ENCODE data around the gene OXSR1.

The OXSR1 gene

GRCh38 chr3:38136777-38137614 lies 28.3 kb upstream of the OXSR1 start, which contains the start of gene ACAA1:
Gene ACAA1 (minus strand): TSS chr3:38137127. CDS start chr3:38137035, 92 bp downstream.
- peaks cover 3% of the 10 kb centered on the region for H3K36me3 Mint-ChIP-seq
- H3K9me3 Mint-ChIP-seq: no peaks in the 10 kb centered on the region
- H3K4me3 Mint-ChIP-seq: peak within 1 kb of the TSS; percentile 89
- H3K4me1 Mint-ChIP-seq: peaks cover 74% of the 10 kb centered on the region
- H3K27ac Mint-ChIP-seq: peak within 1 kb of the TSS; percentile 93
- H3K27me3 Mint-ChIP-seq: no peaks in the 10 kb centered on the region

GRCh38 chr3:38137615-38138348 lies 27.6 kb upstream of the OXSR1 start:
- Mint-ChIP-seq H3K27me3 (no peaks in the 10 kb centered on the region), H3K4me1 (peaks cover 72% of the 10 kb centered on the region), H3K27ac (peak overlapping the region; percentile 93), H3K4me3 (peak overlapping the region; percentile 89), H3K36me3 (peaks cover 6% of the 10 kb centered on the region), H3K9me3 (no peaks in the 10 kb centered on the region)

GRCh38 chr3:38138349-38139190 lies 26.8 kb upstream of the OXSR1 start, which contains the start of gene MYD88:
Gene MYD88 (plus strand): TSS chr3:38138661. CDS start chr3:38138701, 40 bp downstream.
- Mint-ChIP-seq H3K27ac (peak within 1 kb of the TSS; percentile 93), H3K9me3 (no peaks in the 10 kb centered on the region), H3K4me1 (peaks cover 65% of the 10 kb centered on the region), H3K36me3 (peaks cover 6% of the 10 kb centered on the region), H3K4me3 (peak within 1 kb of the TSS; percentile 89), H3K27me3 (no peaks in the 10 kb centered on the region)

- H3K36me3 Mint-ChIP-seq: peaks cover 6% of the 10 kb centered on the region
- H3K4me1 Mint-ChIP-seq: peaks cover 60% of the 10 kb centered on the region
- no peaks in the 10 kb centered on the region for H3K27me3 Mint-ChIP-seq
- H3K9me3 Mint-ChIP-seq: no peaks in the 10 kb centered on the region
- peak overlapping the region; percentile 93 for H3K27ac Mint-ChIP-seq
- peak overlapping the region; percentile 89 for H3K4me3 Mint-ChIP-seq
Observed at GRCh38 chr3:38139191-38139590, 26.1 kb upstream of the OXSR1 start.

GRCh38 chr3:38139652-38140051 lies 25.7 kb upstream of the OXSR1 start:
- H3K27ac Mint-ChIP-seq: peak overlapping the region; percentile 93
- H3K4me1 Mint-ChIP-seq: peaks cover 56% of the 10 kb centered on the region
- H3K4me3 Mint-ChIP-seq: peak overlapping the region; percentile 89
- no peaks in the 10 kb centered on the region for H3K9me3 Mint-ChIP-seq
- H3K36me3 Mint-ChIP-seq: peaks cover 6% of the 10 kb centered on the region
- no peaks in the 10 kb centered on the region for H3K27me3 Mint-ChIP-seq

GRCh38 chr3:38140326-38141172 lies 24.8 kb upstream of the OXSR1 start:
- peaks cover 49% of the 10 kb centered on the region for H3K4me1 Mint-ChIP-seq
- H3K27ac Mint-ChIP-seq: peak overlapping the region; percentile 12

GRCh38 chr3:38141173-38141951 lies 24.0 kb upstream of the OXSR1 start:
- H3K4me1 Mint-ChIP-seq: peaks cover 41% of the 10 kb centered on the region
- no peaks in the 10 kb centered on the region for H3K27me3 Mint-ChIP-seq
- H3K9me3 Mint-ChIP-seq: peaks cover 3% of the 10 kb centered on the region
- peak overlapping the region; percentile 39 for H3K4me3 Mint-ChIP-seq
- peak overlapping the region; percentile 82 for H3K27ac Mint-ChIP-seq
- peaks cover 8% of the 10 kb centered on the region for H3K36me3 Mint-ChIP-seq

More at GRCh38 chr3:38140326-38141172, 24.8 kb upstream of the OXSR1 start:
- Mint-ChIP-seq H3K27me3 (no peaks in the 10 kb centered on the region), H3K4me3 (peak overlapping the region; percentile 89), H3K9me3 (no peaks in the 10 kb centered on the region), H3K36me3 (peaks cover 6% of the 10 kb centered on the region)

GRCh38 chr3:38141952-38142273 lies 23.4 kb upstream of the OXSR1 start:
- H3K4me1 Mint-ChIP-seq: peaks cover 41% of the 10 kb centered on the region
- H3K36me3 Mint-ChIP-seq: peaks cover 9% of the 10 kb centered on the region
- peaks cover 9% of the 10 kb centered on the region for H3K9me3 Mint-ChIP-seq
- peak overlapping the region; percentile 39 for H3K4me3 Mint-ChIP-seq
- H3K27ac Mint-ChIP-seq: peak overlapping the region; percentile 19
- no peaks in the 10 kb centered on the region for H3K27me3 Mint-ChIP-seq

- peaks cover 35% of the 10 kb centered on the region for H3K4me1 Mint-ChIP-seq
- H3K27me3 Mint-ChIP-seq: no peaks in the 10 kb centered on the region
- peaks cover 9% of the 10 kb centered on the region for H3K36me3 Mint-ChIP-seq
- H3K9me3 Mint-ChIP-seq: peaks cover 16% of the 10 kb centered on the region
- no peak overlapping the region for H3K4me3 Mint-ChIP-seq
- no peak overlapping the region for H3K27ac Mint-ChIP-seq
Observed at GRCh38 chr3:38142959-38143358, 22.4 kb upstream of the OXSR1 start.

GRCh38 chr3:38143511-38143910 lies 21.8 kb upstream of the OXSR1 start:
- Mint-ChIP-seq H3K27ac (no peak overlapping the region), H3K4me3 (no peak overlapping the region), H3K36me3 (peaks cover 9% of the 10 kb centered on the region), H3K4me1 (peaks cover 31% of the 10 kb centered on the region), H3K9me3 (peaks cover 16% of the 10 kb centered on the region), H3K27me3 (no peaks in the 10 kb centered on the region)

- Mint-ChIP-seq H3K4me1 (peaks cover 24% of the 10 kb centered on the region), H3K4me3 (no peak overlapping the region), H3K27ac (no peak overlapping the region), H3K36me3 (peaks cover 9% of the 10 kb centered on the region), H3K27me3 (no peaks in the 10 kb centered on the region), H3K9me3 (peaks cover 16% of the 10 kb centered on the region)
Observed at GRCh38 chr3:38146504-38146903, 18.8 kb upstream of the OXSR1 start.

GRCh38 chr3:38147421-38147820 lies 17.9 kb upstream of the OXSR1 start:
- no peaks in the 10 kb centered on the region for H3K27me3 Mint-ChIP-seq
- H3K4me1 Mint-ChIP-seq: peaks cover 27% of the 10 kb centered on the region
- peaks cover 16% of the 10 kb centered on the region for H3K9me3 Mint-ChIP-seq
- H3K36me3 Mint-ChIP-seq: peaks cover 3% of the 10 kb centered on the region
- H3K4me3 Mint-ChIP-seq: no peak overlapping the region
- H3K27ac Mint-ChIP-seq: peak overlapping the region; percentile 24

- Mint-ChIP-seq H3K4me3 (no peak overlapping the region), H3K4me1 (peaks cover 31% of the 10 kb centered on the region), H3K27me3 (no peaks in the 10 kb centered on the region), H3K36me3 (peaks cover 3% of the 10 kb centered on the region), H3K9me3 (peaks cover 16% of the 10 kb centered on the region), H3K27ac (no peak overlapping the region)
Observed at GRCh38 chr3:38148311-38148882, 16.9 kb upstream of the OXSR1 start.

GRCh38 chr3:38149708-38150107 lies 15.6 kb upstream of the OXSR1 start:
- Mint-ChIP-seq H3K36me3 (peaks cover 3% of the 10 kb centered on the region), H3K27me3 (no peaks in the 10 kb centered on the region), H3K27ac (peak overlapping the region; percentile 61), H3K4me3 (no peak overlapping the region), H3K9me3 (peaks cover 16% of the 10 kb centered on the region), H3K4me1 (peaks cover 36% of the 10 kb centered on the region)

Measured in activated naive CD4-positive, alpha-beta T cell treated with anti-CD3 and anti-CD28 coated beads, Interleukin-2, amount 50 U/mL, for 24 hours (primary cell).